AG09309 (cell line): ENCODE data around the gene BTAF1.

Experiments used
- DNase-seq: peaks from one replicate; pipeline ENCODE4 v3.0.0-alpha.2; 2010; ENCODE audit warnings: low read depth
- H3K4me3 ChIP-seq: 2 replicates; pipeline ENCODE4 v1.5.1; 2011; ENCODE audit warnings: mild to moderate bottlenecking, low read depth, low read length, moderate library complexity; ENCODE audit not compliant: control insufficient read depth
- CTCF ChIP-seq: IDR thresholded peaks from 2 replicates; pipeline ENCODE4 v1.5.1; 2011; ENCODE audit warnings: mild to moderate bottlenecking, low read depth, low read length, inconsistent platforms; ENCODE audit not compliant: insufficient read depth, control insufficient read depth; ENCODE audit errors: missing control alignments

Gene BTAF1

GRCh38 chr10:91996266-91996665 lies 72.7 kb downstream of the BTAF1 start:
- TF ChIP-seq CTCF, result no peak
- no peak overlapping the region for H3K4me3 ChIP-seq
- DNase-seq, result no peak

- no peak for DNase-seq
- no peak for TF ChIP-seq CTCF
- no peak overlapping the region for H3K4me3 ChIP-seq
These were observed 78.0 kb downstream of the BTAF1 start for GRCh38 chr10:92001581-92001980.

GRCh38 chr10:92001995-92002394 lies 78.4 kb downstream of the BTAF1 start:
- no peak for TF ChIP-seq CTCF
- H3K4me3 ChIP-seq, result no peak overlapping the region
- no peak for DNase-seq

GRCh38 chr10:92003258-92003657 lies 79.7 kb downstream of the BTAF1 start:
- TF ChIP-seq CTCF, result no peak
- no peak for DNase-seq
- no peak overlapping the region for H3K4me3 ChIP-seq

GRCh38 chr10:92005978-92006377 lies 82.4 kb downstream of the BTAF1 start:
- DNase-seq, result no peak
- no peak overlapping the region for H3K4me3 ChIP-seq
- no peak for TF ChIP-seq CTCF

- DNase-seq, result no peak
- no peak overlapping the region for H3K4me3 ChIP-seq
- no peak for TF ChIP-seq CTCF
These were observed 85.9 kb downstream of the BTAF1 start for GRCh38 chr10:92009445-92009844.
